Fibroblast of mammary gland (primary cell): Measurements from ENCODE around the gene CT45A3.
"Not testable (repeated sequence)": the region's sequence is repeated elsewhere in the genome, so short reads cannot be mapped to it uniquely, and the experiment has no call there.

Experiments used
- DNase-seq: peaks from one replicate; pipeline ENCODE4 v3.0.0-alpha.2; 2010; ENCODE audit warnings: low read depth
- H3K4me3 ChIP-seq: 2 replicates; pipeline ENCODE4 v1.5.1; 2011; ENCODE audit warnings: low read depth, mild to moderate bottlenecking, low read length, moderate library complexity; ENCODE audit not compliant: control insufficient read depth
- TF ChIP-seq, protein P1 (sequence below): conservative IDR thresholded peaks from 2 replicates; pipeline ENCODE4 v1.5.1; 2011; ENCODE audit warnings: low read depth, low read length, inconsistent platforms; ENCODE audit not compliant: control insufficient read depth, insufficient read depth

The CT45A3 gene

DNA sequence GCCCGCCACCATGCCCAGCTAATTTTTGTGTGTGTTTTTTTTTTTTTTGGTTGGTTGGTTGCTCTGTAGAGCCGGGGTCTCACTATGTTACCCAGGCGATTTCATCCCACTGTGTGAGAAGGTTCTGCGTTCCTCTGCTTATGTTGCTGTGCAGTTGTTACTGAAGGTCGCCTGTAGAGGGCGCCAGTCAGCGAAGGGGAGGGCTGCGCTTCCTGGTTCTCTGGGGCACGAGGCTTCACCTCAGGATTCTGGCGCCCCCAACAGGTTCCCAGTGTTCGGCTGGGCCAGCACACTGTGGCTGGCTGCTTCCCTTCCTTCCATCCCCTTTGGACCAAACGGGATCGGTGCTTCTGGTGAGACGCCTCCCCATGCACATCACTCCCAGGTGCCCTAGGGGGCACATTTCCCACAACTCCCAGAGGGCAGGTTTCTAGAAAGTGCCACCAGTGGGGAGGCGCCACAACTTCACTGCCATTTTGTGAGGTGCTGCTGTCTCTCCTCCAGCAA is 54.8 kb downstream of the CT45A3 start, which contains the start of gene CT45A1:
Gene CT45A1 (plus strand): TSS at position 457 of the 507 bp plus-strand sequence. CDS start 5,302 bp downstream, outside the sequence.
- DNase-seq, H3K4me3 ChIP-seq: not testable (repeated sequence)
- TF ChIP-seq, protein P1, sequence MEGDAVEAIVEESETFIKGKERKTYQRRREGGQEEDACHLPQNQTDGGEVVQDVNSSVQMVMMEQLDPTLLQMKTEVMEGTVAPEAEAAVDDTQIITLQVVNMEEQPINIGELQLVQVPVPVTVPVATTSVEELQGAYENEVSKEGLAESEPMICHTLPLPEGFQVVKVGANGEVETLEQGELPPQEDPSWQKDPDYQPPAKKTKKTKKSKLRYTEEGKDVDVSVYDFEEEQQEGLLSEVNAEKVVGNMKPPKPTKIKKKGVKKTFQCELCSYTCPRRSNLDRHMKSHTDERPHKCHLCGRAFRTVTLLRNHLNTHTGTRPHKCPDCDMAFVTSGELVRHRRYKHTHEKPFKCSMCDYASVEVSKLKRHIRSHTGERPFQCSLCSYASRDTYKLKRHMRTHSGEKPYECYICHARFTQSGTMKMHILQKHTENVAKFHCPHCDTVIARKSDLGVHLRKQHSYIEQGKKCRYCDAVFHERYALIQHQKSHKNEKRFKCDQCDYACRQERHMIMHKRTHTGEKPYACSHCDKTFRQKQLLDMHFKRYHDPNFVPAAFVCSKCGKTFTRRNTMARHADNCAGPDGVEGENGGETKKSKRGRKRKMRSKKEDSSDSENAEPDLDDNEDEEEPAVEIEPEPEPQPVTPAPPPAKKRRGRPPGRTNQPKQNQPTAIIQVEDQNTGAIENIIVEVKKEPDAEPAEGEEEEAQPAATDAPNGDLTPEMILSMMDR = peak; percentile 3
